GM13977 (cell line): ENCODE measurements around the gene BNC2.

Experiments
- DNase-seq: peaks from one replicate; pipeline ENCODE4 v3.0.0; 2012; ENCODE audit warnings: low spot score
- CTCF ChIP-seq: IDR thresholded peaks from 2 replicates; pipeline ENCODE4 v1.5.1; 2012; ENCODE audit warnings: mild to moderate bottlenecking, control low read depth; ENCODE audit not compliant: insufficient read depth; ENCODE audit errors: extremely low read depth, missing control alignments
- in situ Hi-C: fragments of 300-500 bp; cut with MboI; formaldehyde crosslinking; loops from one replicate; pipeline ENCODE4 v1.12.0; 2022; ENCODE audit warnings: low sequenced_read_pairs, low pct_unique_long_range_greater_than_20kb, mixed read lengths, inconsistent platforms; ENCODE audit not compliant: unreplicated experiment

The BNC2 gene

GRCh38 chr9:16681652-16681987 lies 188.8 kb downstream of the BNC2 start:
- no peak for TF ChIP-seq CTCF
- in situ Hi-C loops, result no loop called here
- no peak for DNase-seq

- DNase-seq, result no peak
- in situ Hi-C loops, result no loop called here
- TF ChIP-seq CTCF, result no peak
These were observed 189.4 kb downstream of the BNC2 start for GRCh38 chr9:16680975-16681651.

- TF ChIP-seq CTCF, result no peak
- DNase-seq, result no peak
- in situ Hi-C loops, result no loop called here
These were observed 189.9 kb downstream of the BNC2 start for GRCh38 chr9:16680541-16680940.

- DNase-seq, result no peak
- in situ Hi-C loops, result no loop called here
- no peak for TF ChIP-seq CTCF
These were observed 191.1 kb downstream of the BNC2 start for GRCh38 chr9:16679327-16679821.

GRCh38 chr9:16676519-16676918 lies 194.0 kb downstream of the BNC2 start:
- no peak for TF ChIP-seq CTCF
- in situ Hi-C loops, result no loop called here

GRCh38 chr9:16675131-16675530 lies 195.3 kb downstream of the BNC2 start:
- no peak for DNase-seq
- in situ Hi-C loops, result no loop called here
- no peak for TF ChIP-seq CTCF

More at GRCh38 chr9:16676519-16676918, 194.0 kb downstream of the BNC2 start:
- no peak for DNase-seq
